Neuronal stem cell (in vitro differentiated cells): ENCODE data around the gene PNPT1.

Experiments
- DNase-seq: peaks from one replicate; pipeline ENCODE4 v3.0.0-alpha.2; 2013; ENCODE audit warnings: low spot score
- H2AFZ ChIP-seq: one replicate; pipeline ENCODE4 v1.6.1; 2013; ENCODE audit warnings: mild to moderate bottlenecking, low read length, inconsistent platforms
- H2AK5ac ChIP-seq: 2 replicates; pipeline ENCODE4 v1.6.1; 2013; ENCODE audit warnings: low read depth, mild to moderate bottlenecking, inconsistent platforms, low read length, moderate library complexity, mixed read lengths
- H2BK120ac ChIP-seq: 2 replicates; pipeline ENCODE4 v1.6.1; 2013; ENCODE audit warnings: low read depth, mild to moderate bottlenecking, inconsistent platforms, low read length, moderate library complexity, mixed read lengths
- H2BK12ac ChIP-seq: one replicate; pipeline ENCODE4 v1.6.1; 2013; ENCODE audit warnings: low read length, inconsistent platforms
- H2BK15ac ChIP-seq: 2 replicates; pipeline ENCODE4 v1.6.1; 2013; ENCODE audit warnings: mild to moderate bottlenecking, low read length, inconsistent platforms, mixed read lengths
- H2BK5ac ChIP-seq: one replicate; pipeline ENCODE4 v1.6.1; 2013; ENCODE audit warnings: inconsistent platforms, mild to moderate bottlenecking, low read length, moderate library complexity
- H3K14ac ChIP-seq: one replicate; pipeline ENCODE4 v1.6.1; 2013; ENCODE audit warnings: low read length, inconsistent platforms
- H3K18ac ChIP-seq: 2 replicates; pipeline ENCODE4 v1.6.1; 2013; ENCODE audit warnings: low read length, inconsistent platforms
- H3K23ac ChIP-seq: 2 replicates; pipeline ENCODE4 v1.6.1; 2013; ENCODE audit warnings: low read depth, mild to moderate bottlenecking, mixed read lengths, low read length, inconsistent platforms; ENCODE audit not compliant: poor library complexity
- H3K27ac ChIP-seq: replicated peaks from 3 replicates; pipeline ENCODE4 v1.5.1; 2013; ENCODE audit warnings: low read length, inconsistent platforms
- H3K27me3 ChIP-seq, 3 experiments: 2 replicates each; pipeline ENCODE4 v1.6.1; 2013; ENCODE audit warnings: low read length in 3 of 3, mild to moderate bottlenecking in 2 of 3, inconsistent platforms in 1 of 3, low read depth in 1 of 3, mixed read lengths in 1 of 3, moderate library complexity in 1 of 3; ENCODE audit not compliant: control insufficient read depth in 3 of 3, insufficient read depth in 3 of 3
- H3K36me3 ChIP-seq, 2 donors: replicated peaks in 1 of 2; 2 replicates each; pipeline ENCODE4 v1.6.1; 2013; ENCODE audit warnings: low read length in 2 of 2; ENCODE audit not compliant: control insufficient read depth in 2 of 2, insufficient read depth in 2 of 2
- H3K4ac ChIP-seq: 2 replicates; pipeline ENCODE4 v1.6.1; 2013; ENCODE audit warnings: inconsistent platforms, mild to moderate bottlenecking, low read length, moderate library complexity
- H3K4me1 ChIP-seq, 2 donors: 1 replicate in 1 of 2; 2 replicates in 1 of 2; pipeline ENCODE4 v1.6.1; 2013; ENCODE audit warnings: low read length in 2 of 2, low read depth in 1 of 2; ENCODE audit not compliant: control insufficient read depth in 2 of 2, insufficient read depth in 1 of 2
- H3K4me2 ChIP-seq: one replicate; pipeline ENCODE4 v1.6.1; 2013; ENCODE audit warnings: mild to moderate bottlenecking, low read length, inconsistent platforms; ENCODE audit not compliant: insufficient read depth, poor library complexity, severe bottlenecking
- H3K4me3 ChIP-seq, 2 donors: 2 replicates each; pipeline ENCODE4 v1.5.1; 2013; ENCODE audit warnings: low read length in 2 of 2, mild to moderate bottlenecking in 2 of 2, inconsistent platforms in 1 of 2, moderate library complexity in 1 of 2
- H3K79me1 ChIP-seq: one replicate; pipeline ENCODE4 v1.6.1; 2013; ENCODE audit warnings: low read depth, mild to moderate bottlenecking, inconsistent platforms, low read length, moderate library complexity
- H3K9ac ChIP-seq: one replicate; pipeline ENCODE4 v1.6.1; 2013; ENCODE audit warnings: mild to moderate bottlenecking, low read depth, low read length, inconsistent platforms; ENCODE audit not compliant: poor library complexity
- H3K9me3 ChIP-seq, 2 donors: replicated peaks in 1 of 2; 2 replicates each; pipeline versions ENCODE3 to v1.6.1; 2013; ENCODE audit warnings: low read length in 2 of 2, mild to moderate bottlenecking in 2 of 2, inconsistent platforms in 1 of 2, low read depth in 1 of 2, mixed read lengths in 1 of 2, moderate library complexity in 1 of 2; ENCODE audit not compliant: control insufficient read depth in 2 of 2, insufficient read depth in 1 of 2
- H4K8ac ChIP-seq: one replicate; pipeline ENCODE4 v1.6.1; 2013; ENCODE audit warnings: low read depth, mild to moderate bottlenecking, inconsistent platforms, low read length, moderate library complexity
- H4K91ac ChIP-seq: one replicate; pipeline ENCODE4 v1.6.1; 2013; ENCODE audit warnings: low read length, low read depth, mild to moderate bottlenecking, inconsistent platforms; ENCODE audit not compliant: poor library complexity
- WGBS, 2 donors: extraction: QIAGEN DNeasy Blood & Tissue Kit; methylation state at CpG; one replicate each; pipeline ENCODE4 v1.1.7; 2013; ENCODE audit warnings: missing lambda C conversion rate in 2 of 2, mixed read lengths in 1 of 2; ENCODE audit not compliant: insufficient read length in 2 of 2, insufficient replicate concordance in 1 of 2; ENCODE audit errors: extremely low coverage in 2 of 2; 5-methylcytosine and 5-hydroxymethylcytosine counted together

Gene PNPT1

GRCh38 chr2:55672630-55673029 is 21.0 kb downstream of the PNPT1 start:
- Histone ChIP-seq H2BK120ac (no peak overlapping the region), H3K79me1 (no peaks in the 10 kb centered on the region), H2BK15ac (no peak overlapping the region), H3K36me3 (peaks cover 0 to 67% of the 10 kb centered on the region in 2 donors), H4K91ac (no peak overlapping the region), H3K4me1 (no peaks in the 10 kb centered on the region), H2BK12ac (no peak overlapping the region), H2BK5ac (no peak overlapping the region), H3K23ac (no peak overlapping the region), H3K4me3 (no peak overlapping the region), H3K4ac (no peak overlapping the region), H3K9ac (no peak overlapping the region), H3K4me2 (no peak overlapping the region), H3K9me3 (no peaks in the 10 kb centered on the region), H4K8ac (no peak overlapping the region), H3K18ac (no peak overlapping the region), H3K27me3 (no peaks in the 10 kb centered on the region), H3K14ac (no peak overlapping the region), H3K27ac (no peak overlapping the region), H2AK5ac (no peak overlapping the region), H2AFZ (no peak overlapping the region)
- WGBS, 2 donors: no CpG with 5 or more reads among the region's 3 CpGs
- DNase-seq: no peak

GRCh38 chr2:55668956-55669355 is 24.7 kb downstream of the PNPT1 start:
- no peak overlapping the region for H2BK120ac ChIP-seq
- no peak overlapping the region for H3K4me3 ChIP-seq
- H4K8ac ChIP-seq: no peak overlapping the region
- H3K4me1 ChIP-seq: no peaks in the 10 kb centered on the region
- H3K9ac ChIP-seq: no peak overlapping the region
- no peak overlapping the region for H3K4me2 ChIP-seq
- H3K23ac ChIP-seq: no peak overlapping the region
- no peak overlapping the region for H4K91ac ChIP-seq
- no peak overlapping the region for H2AFZ ChIP-seq
- DNase-seq: no peak
- no peak overlapping the region for H2BK5ac ChIP-seq
- H3K4ac ChIP-seq: no peak overlapping the region
- H3K79me1 ChIP-seq: no peaks in the 10 kb centered on the region
- H3K18ac ChIP-seq: no peak overlapping the region
- H3K14ac ChIP-seq: no peak overlapping the region
- no peak overlapping the region for H2BK12ac ChIP-seq
- no peak overlapping the region for H3K27ac ChIP-seq
- no peak overlapping the region for H2BK15ac ChIP-seq
- H3K9me3 ChIP-seq: no peaks in the 10 kb centered on the region
- H2AK5ac ChIP-seq: no peak overlapping the region
- H3K27me3 ChIP-seq: no peaks in the 10 kb centered on the region
- peaks cover 2 to 77% of the 10 kb centered on the region in 2 donors for H3K36me3 ChIP-seq

- Histone ChIP-seq H2BK5ac (no peak overlapping the region), H3K9me3 (no peaks in the 10 kb centered on the region), H3K79me1 (no peaks in the 10 kb centered on the region), H2BK15ac (no peak overlapping the region), H3K27ac (no peak overlapping the region), H2BK120ac (no peak overlapping the region), H3K9ac (no peak overlapping the region), H3K27me3 (no peaks in the 10 kb centered on the region), H4K91ac (no peak overlapping the region), H4K8ac (no peak overlapping the region), H3K4ac (no peak overlapping the region), H3K4me3 (no peak overlapping the region), H3K36me3 (peaks cover 2 to 72% of the 10 kb centered on the region in 2 donors), H3K4me2 (no peak overlapping the region), H3K4me1 (no peaks in the 10 kb centered on the region), H3K18ac (no peak overlapping the region), H3K23ac (no peak overlapping the region), H3K14ac (no peak overlapping the region), H2BK12ac (no peak overlapping the region), H2AK5ac (no peak overlapping the region), H2AFZ (no peak overlapping the region)
- DNase-seq: no peak
- WGBS, 2 donors: no CpG with 5 or more reads among the region's 2 CpGs
Observed at GRCh38 chr2:55653255-55653654, 40.4 kb downstream of the PNPT1 start.

- H3K27ac ChIP-seq: no peak overlapping the region
- H3K36me3 ChIP-seq: peaks cover 2 to 76% of the 10 kb centered on the region in 2 donors
- no peak overlapping the region for H3K4me2 ChIP-seq
- no peak overlapping the region for H2BK5ac ChIP-seq
- H2AFZ ChIP-seq: no peak overlapping the region
- H2BK120ac ChIP-seq: no peak overlapping the region
- H3K14ac ChIP-seq: no peak overlapping the region
- no peaks in the 10 kb centered on the region for H3K79me1 ChIP-seq
- H3K9me3 ChIP-seq: no peaks in the 10 kb centered on the region
- WGBS, 2 donors: no CpG with 5 or more reads among the region's 1 CpG
- no peak overlapping the region for H3K4ac ChIP-seq
- DNase-seq: no peak
- no peaks in the 10 kb centered on the region for H3K27me3 ChIP-seq
- no peak overlapping the region for H3K9ac ChIP-seq
- H3K4me1 ChIP-seq: no peaks in the 10 kb centered on the region
- no peak overlapping the region for H2AK5ac ChIP-seq
- no peak overlapping the region for H2BK12ac ChIP-seq
- no peak overlapping the region for H4K91ac ChIP-seq
- no peak overlapping the region for H2BK15ac ChIP-seq
- no peak overlapping the region for H3K23ac ChIP-seq
- no peak overlapping the region for H4K8ac ChIP-seq
- no peak overlapping the region for H3K18ac ChIP-seq
- no peak overlapping the region for H3K4me3 ChIP-seq
Observed at GRCh38 chr2:55649211-55649610, 44.4 kb downstream of the PNPT1 start.
